ENCODE results near the gene CYSRT1. TPM values are rescaled to one million over a fixed set of nuclear protein-coding genes. Genes with fewer than 3 reads are reported as not detected.

CYSRT1 gene
- polyA plus RNA-seq, 1 donor = 2.4 TPM

DNA sequence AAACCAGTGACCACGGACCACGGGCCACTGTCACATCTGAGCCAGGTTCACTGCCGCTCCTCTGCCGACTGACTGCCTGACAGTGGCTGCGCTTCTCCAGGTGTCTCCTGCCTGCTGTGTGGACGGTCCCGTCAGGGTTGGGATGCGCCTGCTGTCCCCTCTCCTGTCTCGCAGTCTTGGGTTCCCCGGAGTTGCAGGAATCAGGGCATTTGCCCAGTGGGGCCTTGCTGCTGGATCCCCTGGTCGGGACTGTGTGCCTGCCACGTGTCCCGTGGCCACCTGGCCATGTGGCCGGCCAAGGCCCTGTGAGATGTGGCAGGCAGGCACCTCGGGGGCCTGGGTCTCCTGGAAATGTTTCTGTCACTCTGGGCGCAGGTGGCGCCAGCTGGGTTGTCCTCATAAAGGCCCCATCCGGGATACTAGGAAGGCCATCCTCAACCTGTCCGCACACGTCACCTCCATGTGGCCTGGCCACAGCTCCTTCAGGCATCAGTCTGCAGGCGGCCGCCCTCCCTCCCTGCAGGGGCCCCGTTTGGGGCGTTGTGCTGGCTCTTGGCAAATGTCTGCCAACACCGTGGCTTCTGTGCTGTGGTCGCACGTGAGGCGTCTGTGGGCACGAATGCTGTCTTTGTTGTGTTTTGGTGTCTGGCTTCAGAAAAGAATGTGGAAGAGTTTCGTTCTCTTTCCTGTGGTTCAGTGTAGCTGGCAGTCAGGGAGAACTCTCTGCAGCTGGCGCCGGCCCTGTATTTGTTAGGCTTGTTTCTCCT is 46.1 kb downstream of the CYSRT1 start:
- no peak for DNase-seq (ENCODE audit: low read depth)

DNA sequence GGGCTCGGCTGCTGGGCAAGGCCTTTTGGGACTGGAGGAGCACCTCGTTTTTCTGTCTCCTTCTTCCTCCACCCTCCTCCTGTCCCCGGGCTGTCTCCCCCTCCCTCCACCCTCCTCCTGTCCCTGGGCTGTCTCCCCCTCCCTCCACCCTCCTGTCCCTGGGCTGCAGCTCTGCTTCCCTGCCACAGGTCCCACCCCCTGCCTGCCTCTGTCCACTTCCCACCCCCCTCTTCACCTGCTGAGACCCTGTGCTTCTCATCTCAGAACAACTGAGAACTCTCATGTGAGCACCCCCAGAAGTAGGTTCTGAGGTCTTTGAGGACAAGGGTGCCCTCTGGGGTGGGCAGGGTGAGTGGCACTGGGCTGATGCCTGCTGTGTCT is 46.7 kb downstream of the CYSRT1 start:
- no peak for DNase-seq (ENCODE audit: low read depth)

GRCh38 chr9:137272241-137273094 is 47.5 kb downstream of the CYSRT1 start:
- DNase-seq (ENCODE audit: low read depth) = no peak

GRCh38 chr9:137273095-137273490 is 48.1 kb downstream of the CYSRT1 start:
- DNase-seq (ENCODE audit: low read depth) = no peak

DNA sequence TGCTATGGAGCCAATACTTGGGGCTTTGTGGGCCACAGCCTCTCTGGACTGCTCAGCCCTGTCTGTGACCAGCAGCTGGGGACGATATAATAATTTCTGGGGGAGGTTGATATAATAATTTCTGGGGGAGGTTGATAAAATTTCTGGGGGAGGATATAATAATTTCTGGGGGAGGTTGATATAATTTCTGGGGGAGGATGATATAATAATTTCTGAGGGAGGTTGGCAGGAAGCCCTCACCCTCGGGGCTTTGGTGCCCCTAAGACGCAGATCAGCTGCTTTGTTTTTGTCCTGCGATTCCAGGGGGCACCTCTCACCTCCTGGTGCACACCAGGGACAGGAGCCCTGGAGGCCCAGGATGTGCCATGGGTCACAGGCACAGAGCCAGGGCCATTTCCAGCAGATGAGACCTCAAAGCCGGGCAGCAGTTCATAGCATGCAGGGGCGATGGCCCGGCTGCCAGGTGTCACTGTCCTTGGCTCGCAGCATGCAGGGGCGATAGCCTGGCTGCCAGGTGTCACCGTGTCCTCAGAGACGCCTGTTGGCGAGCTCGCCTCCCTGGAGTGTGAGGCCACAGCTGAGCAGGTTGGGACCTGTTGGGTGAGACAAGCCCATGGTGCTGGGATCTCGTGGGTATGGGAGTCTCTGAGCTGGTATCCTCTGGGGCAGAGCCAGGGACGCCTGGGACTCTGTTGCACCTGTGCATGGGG is 48.8 kb downstream of the CYSRT1 start:
- DNase-seq (ENCODE audit: low read depth) = no peak

- DNase-seq (ENCODE audit: low read depth) = no peak
These were observed 50.2 kb downstream of the CYSRT1 start for GRCh38 chr9:137275203-137275587.

Other genes with a start within 250 kb of the CYSRT1 start
- gene PTGDS, start 247.7 kb upstream of the CYSRT1 start, polyA plus RNA-seq (ENCODE audit: insufficient read length) = 21.9 TPM
- 0.61 TPM for gene LCNL1, start 242.2 kb upstream of the CYSRT1 start, polyA plus RNA-seq (ENCODE audit: insufficient read length)
- gene PAXX, start 232.8 kb upstream of the CYSRT1 start, polyA plus RNA-seq (ENCODE audit: insufficient read length) = 22.8 TPM
- 0.42 TPM for gene CLIC3, start 228.6 kb upstream of the CYSRT1 start, polyA plus RNA-seq (ENCODE audit: insufficient read length)
- gene ABCA2, start 196.9 kb upstream of the CYSRT1 start, polyA plus RNA-seq (ENCODE audit: insufficient read length) = 16.5 TPM
- 0.08 TPM for gene FUT7, start 193.1 kb upstream of the CYSRT1 start, polyA plus RNA-seq (ENCODE audit: insufficient read length)
- 40.9 TPM for gene NPDC1, start 179.0 kb upstream of the CYSRT1 start, polyA plus RNA-seq (ENCODE audit: insufficient read length)
- gene ENTPD2, start 171.1 kb upstream of the CYSRT1 start, polyA plus RNA-seq (ENCODE audit: insufficient read length) = 16.2 TPM
- 3.6 TPM for gene SAPCD2, start 154.6 kb upstream of the CYSRT1 start, polyA plus RNA-seq (ENCODE audit: insufficient read length)
- gene UAP1L1, start 147.7 kb upstream of the CYSRT1 start, polyA plus RNA-seq (ENCODE audit: insufficient read length) = 1.9 TPM
- 38.6 TPM for gene MAN1B1, start 138.2 kb upstream of the CYSRT1 start, polyA plus RNA-seq (ENCODE audit: insufficient read length)
- gene DPP7, start 110.4 kb upstream of the CYSRT1 start, polyA plus RNA-seq (ENCODE audit: insufficient read length) = 21.7 TPM
- not detected for gene GRIN1, start 86.0 kb upstream of the CYSRT1 start, polyA plus RNA-seq (ENCODE audit: insufficient read length)
- 0.11 TPM for gene LRRC26, start 55.1 kb upstream of the CYSRT1 start, polyA plus RNA-seq (ENCODE audit: insufficient read length)
- gene TMEM210, start 53.1 kb upstream of the CYSRT1 start, polyA plus RNA-seq (ENCODE audit: insufficient read length) = not detected
- gene ANAPC2, start 36.6 kb upstream of the CYSRT1 start, polyA plus RNA-seq (ENCODE audit: insufficient read length) = 30.4 TPM
- 53.7 TPM for gene SSNA1, start 36.5 kb upstream of the CYSRT1 start, polyA plus RNA-seq (ENCODE audit: insufficient read length)
- gene TPRN, start 24.4 kb upstream of the CYSRT1 start, polyA plus RNA-seq (ENCODE audit: insufficient read length) = 10.9 TPM
- 33.0 TPM for gene TMEM203, start 19.5 kb upstream of the CYSRT1 start, polyA plus RNA-seq (ENCODE audit: insufficient read length)
- 7.0 TPM for gene NDOR1, start 19.5 kb upstream of the CYSRT1 start, polyA plus RNA-seq (ENCODE audit: insufficient read length)
- gene RNF208, start 2.9 kb upstream of the CYSRT1 start, polyA plus RNA-seq (ENCODE audit: insufficient read length) = 2.5 TPM
- 2.4 TPM for gene RNF224, start 2.3 kb downstream of the CYSRT1 start, polyA plus RNA-seq (ENCODE audit: insufficient read length)
- 1.5 TPM for gene SLC34A3, start 5.7 kb downstream of the CYSRT1 start, polyA plus RNA-seq (ENCODE audit: insufficient read length)
- gene TUBB4B, start 16.1 kb downstream of the CYSRT1 start, polyA plus RNA-seq (ENCODE audit: insufficient read length) = 146 TPM
- gene STPG3, start 26.1 kb downstream of the CYSRT1 start, polyA plus RNA-seq (ENCODE audit: insufficient read length) = 0.18 TPM
- gene NELFB, start 30.2 kb downstream of the CYSRT1 start, polyA plus RNA-seq (ENCODE audit: insufficient read length) = 45.6 TPM
- 7.6 TPM for gene TOR4A, start 52.6 kb downstream of the CYSRT1 start, polyA plus RNA-seq (ENCODE audit: insufficient read length)
- gene NRARP, start 77.1 kb downstream of the CYSRT1 start, polyA plus RNA-seq (ENCODE audit: insufficient read length) = 3.8 TPM
- gene EXD3, start 198.0 kb downstream of the CYSRT1 start, polyA plus RNA-seq (ENCODE audit: insufficient read length) = 13.0 TPM
- 2.2 TPM for gene NOXA1, start 198.2 kb downstream of the CYSRT1 start, polyA plus RNA-seq (ENCODE audit: insufficient read length)
- 0.46 TPM for gene ENTPD8, start 216.2 kb downstream of the CYSRT1 start, polyA plus RNA-seq (ENCODE audit: insufficient read length)
- 16.9 TPM for gene NSMF, start 234.2 kb downstream of the CYSRT1 start, polyA plus RNA-seq (ENCODE audit: insufficient read length)

Measured in forelimb muscle (tissue), 1 donor.